ENCODE results near the gene RIMS1.

Gene RIMS1

GRCh38 chr6:72203983-72204382, 317.6 kb downstream of the RIMS1 start:
- no peak overlapping the region for H3K4me3 ChIP-seq (ENCODE audit: low read depth, low read length)
- TF ChIP-seq, protein P1, sequence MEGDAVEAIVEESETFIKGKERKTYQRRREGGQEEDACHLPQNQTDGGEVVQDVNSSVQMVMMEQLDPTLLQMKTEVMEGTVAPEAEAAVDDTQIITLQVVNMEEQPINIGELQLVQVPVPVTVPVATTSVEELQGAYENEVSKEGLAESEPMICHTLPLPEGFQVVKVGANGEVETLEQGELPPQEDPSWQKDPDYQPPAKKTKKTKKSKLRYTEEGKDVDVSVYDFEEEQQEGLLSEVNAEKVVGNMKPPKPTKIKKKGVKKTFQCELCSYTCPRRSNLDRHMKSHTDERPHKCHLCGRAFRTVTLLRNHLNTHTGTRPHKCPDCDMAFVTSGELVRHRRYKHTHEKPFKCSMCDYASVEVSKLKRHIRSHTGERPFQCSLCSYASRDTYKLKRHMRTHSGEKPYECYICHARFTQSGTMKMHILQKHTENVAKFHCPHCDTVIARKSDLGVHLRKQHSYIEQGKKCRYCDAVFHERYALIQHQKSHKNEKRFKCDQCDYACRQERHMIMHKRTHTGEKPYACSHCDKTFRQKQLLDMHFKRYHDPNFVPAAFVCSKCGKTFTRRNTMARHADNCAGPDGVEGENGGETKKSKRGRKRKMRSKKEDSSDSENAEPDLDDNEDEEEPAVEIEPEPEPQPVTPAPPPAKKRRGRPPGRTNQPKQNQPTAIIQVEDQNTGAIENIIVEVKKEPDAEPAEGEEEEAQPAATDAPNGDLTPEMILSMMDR (IDR thresholded peaks at IDR 0.05; ENCODE audit: low read depth, low read length), result no peak

DNA sequence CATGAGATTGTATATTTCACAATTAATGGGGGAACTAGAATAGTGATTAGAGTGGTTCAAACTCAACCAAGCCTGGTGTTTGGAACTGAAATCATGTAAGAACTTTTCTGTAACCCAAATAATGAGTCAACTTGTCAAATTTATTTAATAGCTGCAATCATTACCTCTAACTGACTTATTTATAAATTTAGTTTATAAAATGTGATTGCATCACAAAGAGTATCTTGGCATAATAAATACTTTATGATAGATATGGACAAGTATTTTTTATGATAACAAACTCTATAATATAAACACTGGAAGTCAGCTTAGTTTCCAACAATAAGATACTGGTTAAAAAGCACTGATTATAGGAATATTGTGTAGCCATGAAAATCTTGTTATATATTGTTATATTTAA, 319.1 kb downstream of the RIMS1 start:
- TF ChIP-seq, protein P1 (IDR thresholded peaks at IDR 0.05; ENCODE audit: low read depth, low read length), result no peak
- no peak overlapping the region for H3K4me3 ChIP-seq (ENCODE audit: low read depth, low read length)

DNA sequence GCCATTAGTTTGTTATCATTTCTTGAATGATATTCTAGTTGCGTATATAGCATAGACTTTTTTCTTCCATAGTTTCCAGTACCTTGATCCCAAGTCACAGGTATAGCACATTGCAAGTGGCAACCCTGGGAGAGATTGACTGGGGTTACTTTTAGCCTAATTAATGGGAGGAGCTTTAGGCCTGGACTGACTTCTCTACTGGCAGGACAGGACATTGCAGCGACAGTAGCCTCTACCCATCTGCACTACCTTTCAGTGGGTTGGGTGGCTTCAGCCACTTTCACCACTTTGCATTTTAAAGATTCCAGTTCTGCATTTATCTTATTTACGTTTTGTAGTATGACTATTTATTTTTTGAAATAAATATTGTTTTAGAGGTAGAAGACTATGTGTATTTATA, 320.3 kb downstream of the RIMS1 start:
- TF ChIP-seq, protein P1 (IDR thresholded peaks at IDR 0.05; ENCODE audit: low read depth, low read length), result no peak
- no peak overlapping the region for H3K4me3 ChIP-seq (ENCODE audit: low read depth, low read length)

GRCh38 chr6:72212686-72213085, 326.3 kb downstream of the RIMS1 start:
- TF ChIP-seq, protein P1 (IDR thresholded peaks at IDR 0.05; ENCODE audit: low read depth, low read length), result no peak

GRCh38 chr6:72213654-72214053, 327.3 kb downstream of the RIMS1 start:
- no peak overlapping the region for H3K4me3 ChIP-seq (ENCODE audit: low read depth, low read length)
- TF ChIP-seq, protein P1 (IDR thresholded peaks at IDR 0.05; ENCODE audit: low read depth, low read length), result no peak

More at GRCh38 chr6:72212686-72213085, 326.3 kb downstream of the RIMS1 start:
- H3K4me3 ChIP-seq (ENCODE audit: low read depth, low read length), result no peak overlapping the region

- TF ChIP-seq, protein P1 (IDR thresholded peaks at IDR 0.05; ENCODE audit: low read depth, low read length), result no peak
- H3K4me3 ChIP-seq (ENCODE audit: low read depth, low read length), result no peak overlapping the region
Observed at GRCh38 chr6:72216222-72217068, 330.1 kb downstream of the RIMS1 start.

GRCh38 chr6:72217626-72218025, 331.3 kb downstream of the RIMS1 start:
- no peak overlapping the region for H3K4me3 ChIP-seq (ENCODE audit: low read depth, low read length)
- TF ChIP-seq, protein P1 (IDR thresholded peaks at IDR 0.05; ENCODE audit: low read depth, low read length), result no peak

Data from WI38 (cell line).